SU-DHL-6 (cell line): ENCODE data around the gene HS6ST2.

Source experiments
- H2AFZ ChIP-seq: fragments of 200-600 bp; sonication (generic); 2 replicates; pipeline ENCODE4 v1.6.1; 2014; ENCODE audit warnings: low read depth, mild to moderate bottlenecking, moderate library complexity, mixed read lengths, antibody characterized with exemption, low read length; ENCODE audit not compliant: severe bottlenecking
- H3F3A ChIP-seq: fragments of 200-600 bp; shearing (Covaris generic); 2 replicates; pipeline ENCODE4 v1.6.0; 2016; ENCODE audit warnings: antibody characterized with exemption, mild to moderate bottlenecking; ENCODE audit not compliant: insufficient read depth
- H3K27ac ChIP-seq: fragments of 200-600 bp; sonication (generic); 2 replicates; pipeline ENCODE4 v1.5.1; 2016; ENCODE audit warnings: low read depth, mild to moderate bottlenecking, low read length, moderate library complexity, mixed read lengths
- H3K27me3 ChIP-seq: fragments of 200-600 bp; sonication (generic), shearing (Covaris generic); 2 replicates; pipeline ENCODE4 v1.6.0; 2014; ENCODE audit warnings: mild to moderate bottlenecking, low read length
- H3K36me3 ChIP-seq: fragments of 200-600 bp; sonication (generic); 2 replicates; pipeline ENCODE4 v1.6.1; 2014; ENCODE audit warnings: mild to moderate bottlenecking, low read length, mixed read lengths
- H3K4me2 ChIP-seq: fragments of 300-600, 200-600 bp; shearing (Covaris generic), sonication (generic); 2 replicates; pipeline ENCODE4 v1.6.0; 2014; ENCODE audit warnings: low read length, low read depth, mild to moderate bottlenecking; ENCODE audit not compliant: poor library complexity, severe bottlenecking
- H3K4me3 ChIP-seq: fragments of 200-600 bp; sonication (generic); 2 replicates; pipeline ENCODE4 v1.5.1; 2014; ENCODE audit warnings: antibody characterized with exemption, low read length, mild to moderate bottlenecking, mixed read lengths; ENCODE audit not compliant: insufficient read depth, poor library complexity, severe bottlenecking
- H3K79me2 ChIP-seq: fragments of 200-600 bp; sonication (generic); 2 replicates; pipeline ENCODE4 v1.6.1; 2014; ENCODE audit warnings: mild to moderate bottlenecking, low read length, moderate library complexity; ENCODE audit not compliant: insufficient read depth
- H3K9ac ChIP-seq: fragments of 200-600 bp; sonication (generic); 2 replicates; pipeline ENCODE4 v1.7.0; 2014; ENCODE audit warnings: mild to moderate bottlenecking, low read length
- H3K9me2 ChIP-seq: fragments of 200-600 bp; sonication (generic); replicated peaks from 2 replicates; pipeline ENCODE4 v1.6.1; 2014; ENCODE audit warnings: low read length; ENCODE audit not compliant: insufficient read depth
- H3K9me3 ChIP-seq: fragments of 200-600 bp; sonication (generic); 2 replicates; pipeline ENCODE4 v1.6.1; 2014; ENCODE audit warnings: low read length, mixed read lengths; ENCODE audit not compliant: insufficient read depth
- H4K20me1 ChIP-seq: fragments of 200-600 bp; sonication (generic); 2 replicates; pipeline ENCODE4 v1.6.1; 2014; ENCODE audit warnings: low read depth, mild to moderate bottlenecking, antibody characterized with exemption, low read length, moderate library complexity, mixed read lengths
- EZH2phosphoT487 ChIP-seq: fragments of 200-600 bp; sonication (generic), shearing (Covaris generic); conservative IDR thresholded peaks from 2 replicates; pipeline ENCODE4 v1.6.1; 2018; ENCODE audit warnings: mild to moderate bottlenecking, antibody characterized with exemption, low read length, moderate library complexity, mixed read lengths
- TF ChIP-seq, protein P1 (sequence below): fragments of 200-600 bp; sonication (generic); IDR thresholded peaks from one replicate; pipeline ENCODE4 v1.5.1; 2017; ENCODE audit warnings: antibody characterized with exemption, mild to moderate bottlenecking, low read length, moderate library complexity; ENCODE audit not compliant: insufficient read depth, poor library complexity, severe bottlenecking

The HS6ST2 gene

DNA sequence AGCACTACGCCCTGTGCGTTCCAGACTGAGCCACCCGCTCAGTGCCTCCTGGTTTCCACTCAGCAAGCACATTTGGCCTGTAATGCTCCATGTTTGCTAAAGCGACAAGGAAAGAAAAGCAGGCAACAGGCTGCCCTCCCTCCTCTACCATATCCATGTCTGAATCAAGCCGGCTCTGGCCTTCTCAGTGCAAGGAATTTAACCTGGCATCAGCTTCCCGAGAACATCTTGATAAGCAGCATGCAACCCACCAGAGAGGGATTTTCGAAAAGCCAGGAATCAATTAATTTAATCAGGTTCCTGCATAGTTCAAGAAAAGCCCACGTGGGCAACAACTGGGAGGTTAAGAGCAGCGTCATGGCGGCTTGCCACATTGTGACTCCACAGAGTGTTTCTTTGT lies 228.2 kb downstream of the HS6ST2 start:
- no peaks in the 10 kb centered on the region for H3K36me3 ChIP-seq
- H3K9me3 ChIP-seq, result no peaks in the 10 kb centered on the region
- H3K27me3 ChIP-seq, result no peaks in the 10 kb centered on the region
- H3F3A ChIP-seq, result no peaks in the 10 kb centered on the region
- H3K9me2 ChIP-seq, result no peaks in the 10 kb centered on the region
- H2AFZ ChIP-seq, result no peak overlapping the region
- no peak overlapping the region for H3K27ac ChIP-seq
- no peak overlapping the region for H3K4me3 ChIP-seq
- H4K20me1 ChIP-seq, result no peaks in the 10 kb centered on the region
- H3K9ac ChIP-seq, result no peak overlapping the region
- H3K4me2 ChIP-seq, result no peak overlapping the region
- H3K79me2 ChIP-seq, result no peaks in the 10 kb centered on the region
- TF ChIP-seq, protein P1, sequence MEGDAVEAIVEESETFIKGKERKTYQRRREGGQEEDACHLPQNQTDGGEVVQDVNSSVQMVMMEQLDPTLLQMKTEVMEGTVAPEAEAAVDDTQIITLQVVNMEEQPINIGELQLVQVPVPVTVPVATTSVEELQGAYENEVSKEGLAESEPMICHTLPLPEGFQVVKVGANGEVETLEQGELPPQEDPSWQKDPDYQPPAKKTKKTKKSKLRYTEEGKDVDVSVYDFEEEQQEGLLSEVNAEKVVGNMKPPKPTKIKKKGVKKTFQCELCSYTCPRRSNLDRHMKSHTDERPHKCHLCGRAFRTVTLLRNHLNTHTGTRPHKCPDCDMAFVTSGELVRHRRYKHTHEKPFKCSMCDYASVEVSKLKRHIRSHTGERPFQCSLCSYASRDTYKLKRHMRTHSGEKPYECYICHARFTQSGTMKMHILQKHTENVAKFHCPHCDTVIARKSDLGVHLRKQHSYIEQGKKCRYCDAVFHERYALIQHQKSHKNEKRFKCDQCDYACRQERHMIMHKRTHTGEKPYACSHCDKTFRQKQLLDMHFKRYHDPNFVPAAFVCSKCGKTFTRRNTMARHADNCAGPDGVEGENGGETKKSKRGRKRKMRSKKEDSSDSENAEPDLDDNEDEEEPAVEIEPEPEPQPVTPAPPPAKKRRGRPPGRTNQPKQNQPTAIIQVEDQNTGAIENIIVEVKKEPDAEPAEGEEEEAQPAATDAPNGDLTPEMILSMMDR, result no peak
- no peak for TF ChIP-seq EZH2phosphoT487

- Histone ChIP-seq H3K4me3 (no peak overlapping the region), H3K36me3 (no peaks in the 10 kb centered on the region), H3F3A (no peaks in the 10 kb centered on the region), H2AFZ (no peak overlapping the region), H3K27me3 (no peaks in the 10 kb centered on the region), H3K79me2 (no peaks in the 10 kb centered on the region), H3K9me3 (no peaks in the 10 kb centered on the region), H3K27ac (no peak overlapping the region), H3K9me2 (no peaks in the 10 kb centered on the region), H3K4me2 (no peak overlapping the region), H3K9ac (no peak overlapping the region), H4K20me1 (no peaks in the 10 kb centered on the region)
- TF ChIP-seq, protein P1, result no peak
- TF ChIP-seq EZH2phosphoT487, result no peak
These were observed 230.1 kb downstream of the HS6ST2 start for GRCh38 chrX:132728296-132728695.

DNA sequence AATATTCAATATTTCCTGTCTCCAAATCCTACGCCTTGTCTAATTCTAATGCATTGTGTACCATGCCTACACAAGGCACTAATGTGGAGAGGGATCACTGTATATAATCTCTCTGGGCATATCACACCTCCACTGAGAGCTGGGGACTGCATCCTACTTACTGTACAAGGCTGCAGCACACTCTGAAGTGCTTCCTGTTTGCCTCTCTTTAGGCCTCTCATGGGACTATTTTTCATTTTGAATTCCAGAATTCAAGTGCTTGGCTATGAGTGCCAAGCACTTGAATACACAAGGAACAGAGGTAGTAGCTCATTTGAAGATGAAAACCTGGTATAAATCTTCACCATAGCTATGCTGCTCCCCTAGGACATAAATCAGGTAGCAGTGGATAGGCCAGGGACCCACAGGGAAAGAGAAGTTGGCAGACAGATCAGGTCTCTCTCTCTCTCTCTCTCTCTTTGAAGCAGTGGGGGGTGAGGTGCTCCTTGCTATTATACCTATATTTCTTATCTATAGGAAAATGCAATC lies 239.9 kb downstream of the HS6ST2 start:
- H3K9me3 ChIP-seq, result no peaks in the 10 kb centered on the region

More for the DNA sequence above, 239.9 kb downstream of the HS6ST2 start:
- Histone ChIP-seq H2AFZ (no peak overlapping the region), H3K4me2 (no peak overlapping the region), H3K36me3 (no peaks in the 10 kb centered on the region), H3F3A (no peaks in the 10 kb centered on the region), H3K9ac (no peak overlapping the region), H4K20me1 (no peaks in the 10 kb centered on the region), H3K79me2 (no peaks in the 10 kb centered on the region), H3K9me2 (no peaks in the 10 kb centered on the region), H3K27me3 (no peaks in the 10 kb centered on the region), H3K4me3 (no peak overlapping the region), H3K27ac (no peak overlapping the region)
- TF ChIP-seq, protein P1, result no peak
- TF ChIP-seq EZH2phosphoT487, result no peak
